Panc1 (cell line): Measurements from ENCODE around the gene AHRR. TPM values are rescaled to one million over a fixed set of nuclear protein-coding genes. Genes with fewer than 3 reads are reported as not detected.

Source experiments
- ATAC-seq: fragments of 200-7000 bp; cut with Tn5 transposase; 2 replicates; pipeline ENCODE4 v1.9.1; 2020; ENCODE audit warnings: mild to moderate bottlenecking, moderate library complexity
- BruUV-seq: library from RNA; stranded (reverse); fragments of 400-500 nt; replicated peaks from 2 replicates; lab custom pipeline; 2021; lab: Mats Ljungman, UMichigan
- CTCF ChIA-PET: fragments of 300-600 bp; sonication (Branson Sonifier 250); formaldehyde crosslinking; loops from one replicate; lab custom pipeline; 2022; ENCODE audit warnings: antibody characterized with exemption; lab: Charles Lee
- POLR2A ChIA-PET: fragments of 300-600 bp; sonication (Branson Sonifier 250); formaldehyde crosslinking; loops from one replicate; lab custom pipeline; 2022; ENCODE audit warnings: antibody characterized with exemption; lab: Charles Lee
- DNase-seq: peaks from one replicate; pipeline ENCODE4 v3.0.0-alpha.2; 2010; ENCODE audit warnings: low read depth, low spot score
- H3K27ac ChIP-seq: 2 replicates; pipeline ENCODE4 v1.5.1; 2011; ENCODE audit warnings: mild to moderate bottlenecking, low read length, inconsistent platforms
- H3K27me3 ChIP-seq: fragments of 200-500 bp; sonication (Bioruptor generic); 2 replicates; pipeline ENCODE4 v1.6.0; 2014; ENCODE audit warnings: low read length, inconsistent platforms; ENCODE audit not compliant: control insufficient read depth, insufficient read depth
- H3K36me3 ChIP-seq: fragments of 200-500 bp; sonication (Bioruptor generic); 2 replicates; pipeline ENCODE4 v1.5.1; 2014; ENCODE audit warnings: inconsistent platforms, mild to moderate bottlenecking, low read length, moderate library complexity; ENCODE audit not compliant: control insufficient read depth, insufficient read depth
- H3K4me1 ChIP-seq: 2 replicates; pipeline ENCODE4 v1.5.1; 2011; ENCODE audit warnings: inconsistent platforms, mild to moderate bottlenecking, low read length, moderate library complexity; ENCODE audit not compliant: control insufficient read depth, insufficient read depth
- H3K4me3 ChIP-seq, 2 experiments: 2 replicates each; pipeline ENCODE4 v1.5.1; 2011 to 2012; ENCODE audit warnings: low read depth in 2 of 2, low read length in 2 of 2, mild to moderate bottlenecking in 2 of 2, inconsistent platforms in 1 of 2, moderate library complexity in 1 of 2
- H3K9me3 ChIP-seq: fragments of 200-500 bp; sonication (Bioruptor generic); 2 replicates; pipeline ENCODE4 v1.5.1; 2014; ENCODE audit warnings: low read depth, mild to moderate bottlenecking, inconsistent platforms, low read length, moderate library complexity; ENCODE audit not compliant: control insufficient read depth, insufficient read depth
- POLR2AphosphoS5 ChIP-seq: IDR thresholded peaks from 2 replicates; pipeline ENCODE4 v1.6.1; 2012; ENCODE audit warnings: mild to moderate bottlenecking, low read depth, low read length, moderate library complexity
- SIN3A ChIP-seq: IDR thresholded peaks from 2 replicates; pipeline ENCODE4 v1.6.1; 2012; ENCODE audit warnings: low read depth, mild to moderate bottlenecking, low read length, moderate library complexity, borderline replicate concordance; ENCODE audit not compliant: insufficient read depth
- TCF7L2 ChIP-seq: IDR thresholded peaks from 2 replicates; pipeline ENCODE4 v1.6.1; 2011; ENCODE audit warnings: mild to moderate bottlenecking, low read depth, low read length, inconsistent platforms
- in situ Hi-C: cut with HindIII; loops from 2 replicates; pipeline ENCODE4 v1.10.0; 2016; ENCODE audit warnings: low sequenced_read_pairs, low pct_unique_long_range_greater_than_20kb
- intact Hi-C: fragments of 100-400 bp; cut with micrococcal nuclease; formaldehyde crosslinking; loops from one replicate; pipeline ENCODE4 v1.10.0; 2022; ENCODE audit not compliant: unreplicated experiment
- total RNA-seq: library from RNA; stranded (reverse); gene quantifications from one replicate; pipeline ENCODE4 v1.2.1, GENCODE V29; 2021; ENCODE audit not compliant: unreplicated experiment
- TF ChIP-seq, protein P1 (sequence below): fragments of 450-650 bp; IDR thresholded peaks from 2 replicates; pipeline ENCODE4 v1.5.1; 2017; ENCODE audit warnings: mild to moderate bottlenecking
- TF ChIP-seq, protein P2 (sequence below), 2 experiments: IDR thresholded peaks; 2 replicates each; pipeline ENCODE4 v1.6.1; 2011 to 2012; ENCODE audit warnings: low read depth in 2 of 2, control low read depth in 1 of 2, low read length in 1 of 2, mild to moderate bottlenecking in 1 of 2, moderate library complexity in 1 of 2; ENCODE audit not compliant: insufficient read depth in 1 of 2

The AHRR gene
- total RNA-seq, 1 experiment from 2014 or later: 23.6 TPM

DNA sequence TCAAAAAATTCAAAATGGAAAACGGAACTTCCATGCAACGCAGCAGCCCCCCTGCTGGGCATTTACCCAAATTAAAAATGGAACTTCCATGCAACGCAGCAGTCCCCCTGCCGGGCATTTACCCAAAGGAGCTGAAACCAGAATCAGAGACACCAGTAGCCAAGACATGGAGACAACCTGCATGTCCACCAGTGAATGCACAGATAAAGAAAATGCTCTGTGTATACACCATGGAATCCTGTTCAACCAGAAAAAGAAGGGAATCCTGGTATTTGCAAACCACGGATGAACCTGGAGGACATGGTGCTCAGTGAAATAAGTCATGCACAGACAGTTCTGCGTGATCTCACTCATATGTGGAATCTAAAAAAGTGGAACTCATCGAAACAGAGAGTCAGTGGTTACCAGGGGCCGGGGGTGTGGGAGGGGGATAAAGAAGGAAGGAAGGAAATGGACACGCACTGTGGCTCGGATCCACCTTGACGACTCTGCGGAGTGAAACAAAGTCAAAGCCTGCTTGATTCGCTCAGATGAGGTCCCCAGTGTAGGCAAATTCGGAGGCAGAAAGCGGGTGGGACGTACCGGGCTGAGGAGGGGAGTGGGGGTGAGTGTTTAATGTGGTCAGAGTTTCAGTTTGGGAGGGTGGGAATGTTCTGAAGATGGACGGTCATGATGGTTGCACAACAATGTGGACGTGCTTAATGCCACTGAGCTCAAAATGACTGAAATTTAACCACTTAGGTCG lies 81.3 kb downstream of the AHRR start:
- Histone ChIP-seq H3K36me3 (no peaks in the 10 kb centered on the region), H3K27ac (no peak overlapping the region), H3K4me3 (no peak overlapping the region), H3K27me3 (no peaks in the 10 kb centered on the region), H3K9me3 (no peaks in the 10 kb centered on the region), H3K4me1 (no peaks in the 10 kb centered on the region)
- ChIA-PET POLR2A (no interaction called here), CTCF (no interaction called here)
- TF ChIP-seq, protein P1, sequence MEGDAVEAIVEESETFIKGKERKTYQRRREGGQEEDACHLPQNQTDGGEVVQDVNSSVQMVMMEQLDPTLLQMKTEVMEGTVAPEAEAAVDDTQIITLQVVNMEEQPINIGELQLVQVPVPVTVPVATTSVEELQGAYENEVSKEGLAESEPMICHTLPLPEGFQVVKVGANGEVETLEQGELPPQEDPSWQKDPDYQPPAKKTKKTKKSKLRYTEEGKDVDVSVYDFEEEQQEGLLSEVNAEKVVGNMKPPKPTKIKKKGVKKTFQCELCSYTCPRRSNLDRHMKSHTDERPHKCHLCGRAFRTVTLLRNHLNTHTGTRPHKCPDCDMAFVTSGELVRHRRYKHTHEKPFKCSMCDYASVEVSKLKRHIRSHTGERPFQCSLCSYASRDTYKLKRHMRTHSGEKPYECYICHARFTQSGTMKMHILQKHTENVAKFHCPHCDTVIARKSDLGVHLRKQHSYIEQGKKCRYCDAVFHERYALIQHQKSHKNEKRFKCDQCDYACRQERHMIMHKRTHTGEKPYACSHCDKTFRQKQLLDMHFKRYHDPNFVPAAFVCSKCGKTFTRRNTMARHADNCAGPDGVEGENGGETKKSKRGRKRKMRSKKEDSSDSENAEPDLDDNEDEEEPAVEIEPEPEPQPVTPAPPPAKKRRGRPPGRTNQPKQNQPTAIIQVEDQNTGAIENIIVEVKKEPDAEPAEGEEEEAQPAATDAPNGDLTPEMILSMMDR: no peak
- TF ChIP-seq, protein P2, sequence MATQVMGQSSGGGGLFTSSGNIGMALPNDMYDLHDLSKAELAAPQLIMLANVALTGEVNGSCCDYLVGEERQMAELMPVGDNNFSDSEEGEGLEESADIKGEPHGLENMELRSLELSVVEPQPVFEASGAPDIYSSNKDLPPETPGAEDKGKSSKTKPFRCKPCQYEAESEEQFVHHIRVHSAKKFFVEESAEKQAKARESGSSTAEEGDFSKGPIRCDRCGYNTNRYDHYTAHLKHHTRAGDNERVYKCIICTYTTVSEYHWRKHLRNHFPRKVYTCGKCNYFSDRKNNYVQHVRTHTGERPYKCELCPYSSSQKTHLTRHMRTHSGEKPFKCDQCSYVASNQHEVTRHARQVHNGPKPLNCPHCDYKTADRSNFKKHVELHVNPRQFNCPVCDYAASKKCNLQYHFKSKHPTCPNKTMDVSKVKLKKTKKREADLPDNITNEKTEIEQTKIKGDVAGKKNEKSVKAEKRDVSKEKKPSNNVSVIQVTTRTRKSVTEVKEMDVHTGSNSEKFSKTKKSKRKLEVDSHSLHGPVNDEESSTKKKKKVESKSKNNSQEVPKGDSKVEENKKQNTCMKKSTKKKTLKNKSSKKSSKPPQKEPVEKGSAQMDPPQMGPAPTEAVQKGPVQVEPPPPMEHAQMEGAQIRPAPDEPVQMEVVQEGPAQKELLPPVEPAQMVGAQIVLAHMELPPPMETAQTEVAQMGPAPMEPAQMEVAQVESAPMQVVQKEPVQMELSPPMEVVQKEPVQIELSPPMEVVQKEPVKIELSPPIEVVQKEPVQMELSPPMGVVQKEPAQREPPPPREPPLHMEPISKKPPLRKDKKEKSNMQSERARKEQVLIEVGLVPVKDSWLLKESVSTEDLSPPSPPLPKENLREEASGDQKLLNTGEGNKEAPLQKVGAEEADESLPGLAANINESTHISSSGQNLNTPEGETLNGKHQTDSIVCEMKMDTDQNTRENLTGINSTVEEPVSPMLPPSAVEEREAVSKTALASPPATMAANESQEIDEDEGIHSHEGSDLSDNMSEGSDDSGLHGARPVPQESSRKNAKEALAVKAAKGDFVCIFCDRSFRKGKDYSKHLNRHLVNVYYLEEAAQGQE (IDR thresholded peaks at IDR 0.05; ENCODE audit: insufficient read depth in 1 of 2, low read depth in 2 of 2, low read length in 1 of 2): no peak
- no peak for TF ChIP-seq POLR2AphosphoS5
- TF ChIP-seq TCF7L2: no peak
- TF ChIP-seq SIN3A: no peak
- in situ Hi-C loops: no loop called here
- intact Hi-C loops: no loop called here
- DNase-seq (no peak), ATAC-seq (no peak)
- no TSS peak for BruUV-seq

DNA sequence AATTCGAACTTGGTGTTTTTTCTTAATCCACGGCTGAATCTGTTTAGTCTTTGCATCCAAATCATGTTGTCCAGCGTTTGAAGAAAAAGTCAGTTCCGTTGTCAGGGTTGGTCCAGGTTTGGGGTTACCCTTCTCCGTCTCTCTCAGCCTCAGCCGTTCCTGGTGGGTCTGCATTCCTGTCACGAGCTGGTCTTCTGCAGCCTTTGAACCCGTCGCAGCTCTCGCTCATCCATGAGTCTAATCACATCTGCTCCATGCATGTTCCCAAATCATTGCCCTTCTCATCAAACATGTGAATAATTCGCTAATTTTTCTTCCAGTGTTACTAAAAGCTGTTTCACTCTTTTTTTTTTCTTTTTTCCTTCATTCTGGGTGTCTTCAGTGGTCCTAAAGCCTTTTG lies 82.5 kb downstream of the AHRR start:
- Histone ChIP-seq H3K4me1 (no peaks in the 10 kb centered on the region), H3K36me3 (no peaks in the 10 kb centered on the region), H3K9me3 (no peaks in the 10 kb centered on the region), H3K27ac (no peak overlapping the region), H3K27me3 (no peaks in the 10 kb centered on the region), H3K4me3 (no peak overlapping the region)
- ChIA-PET CTCF (no interaction called here), POLR2A (no interaction called here)
- TF ChIP-seq POLR2AphosphoS5 (no peak), TCF7L2 (no peak), SIN3A (no peak)
- TF ChIP-seq, protein P1: no peak
- TF ChIP-seq, protein P2 (IDR thresholded peaks at IDR 0.05; ENCODE audit: insufficient read depth in 1 of 2, low read depth in 2 of 2, low read length in 1 of 2): no peak
- BruUV-seq: no TSS peak
- DNase-seq (no peak), ATAC-seq (no peak)
- intact Hi-C loops: no loop called here
- in situ Hi-C loops: no loop called here
